H1 (cell line): Measurements from ENCODE around the gene C16orf89. TPM values are rescaled to one million over a fixed set of nuclear protein-coding genes. Genes with fewer than 3 reads are reported as not detected.

ENCODE experiments used
- CTCF ChIA-PET: fragments of 300-600 bp; sonication (Branson Sonifier 250); formaldehyde crosslinking; loops from one replicate; lab custom pipeline; 2021; ENCODE audit not compliant: partially characterized antibody; lab: Charles Lee
- POLR2A ChIA-PET: fragments of 300-600 bp; sonication (Branson Sonifier 250); formaldehyde crosslinking; loops from one replicate; lab custom pipeline; 2021; ENCODE audit warnings: inconsistent platforms; ENCODE audit not compliant: partially characterized antibody; lab: Charles Lee
- DNase-seq, 2 experiments: peaks; one replicate each; pipeline versions ENCODE4 v3.0.0 to v3.0.0-alpha.2; 2010 to 2022; ENCODE audit warnings: low spot score in 2 of 2, low read depth in 1 of 2, mixed read lengths in 1 of 2
- FAIRE-seq: peaks from 2 replicates; lab custom pipeline; 2011; peaks lifted over from hg19 to GRCh38; lab: Jason Lieb, UNC
- H2AFZ ChIP-seq: 2 replicates; pipeline ENCODE4 v1.8.1; 2012; ENCODE audit warnings: low read length, inconsistent platforms
- H2AK5ac ChIP-seq: 2 replicates; pipeline ENCODE4 v1.6.1; 2013; ENCODE audit warnings: low read depth, low read length
- H2BK120ac ChIP-seq: replicated peaks from 2 replicates; pipeline ENCODE3; 2013; ENCODE audit warnings: low read depth, low read length, inconsistent platforms
- H2BK12ac ChIP-seq: 2 replicates; pipeline ENCODE4 v1.6.1; 2013; ENCODE audit warnings: low read depth, low read length
- H2BK15ac ChIP-seq: 2 replicates; pipeline ENCODE4 v1.6.1; 2013; ENCODE audit warnings: low read length
- H2BK20ac ChIP-seq: 2 replicates; pipeline ENCODE4 v1.6.1; 2013; ENCODE audit warnings: low read length
- H2BK5ac ChIP-seq: 2 replicates; pipeline ENCODE4 v1.6.1; 2013; ENCODE audit warnings: low read depth, low read length
- H3K14ac ChIP-seq: 2 replicates; pipeline ENCODE4 v1.6.1; 2013; ENCODE audit warnings: inconsistent platforms; ENCODE audit not compliant: insufficient read length
- H3K18ac ChIP-seq: 2 replicates; pipeline ENCODE4 v1.6.1; 2013; ENCODE audit warnings: low read length; ENCODE audit errors: extremely low read depth
- H3K23ac ChIP-seq: 2 replicates; pipeline ENCODE4 v1.6.1; 2013; ENCODE audit warnings: inconsistent platforms; ENCODE audit not compliant: insufficient read length
- H3K23me2 ChIP-seq: 2 replicates; pipeline ENCODE4 v1.6.1; 2013; ENCODE audit warnings: low read depth, low read length
- H3K27ac ChIP-seq: 2 replicates; pipeline ENCODE4 v1.6.1; 2011; ENCODE audit warnings: low read depth, low read length, inconsistent platforms
- H3K27me3 ChIP-seq, 4 experiments: replicated peaks in 1 of 4; 1 replicate in 1 of 4; 2 replicates in 3 of 4; pipeline versions ENCODE4 v1.6.1 to v1.8.1; 2011 to 2013; ENCODE audit warnings: low read length in 3 of 4, mild to moderate bottlenecking in 3 of 4, inconsistent platforms in 2 of 4, mixed read lengths in 2 of 4, moderate library complexity in 1 of 4; ENCODE audit not compliant: control insufficient read depth in 3 of 4, insufficient read depth in 3 of 4; ENCODE audit errors: extremely low read depth in 1 of 4
- H3K36me3 ChIP-seq, 4 experiments: 2 replicates each; pipeline versions ENCODE4 v1.6.1 to v1.8.1; 2011 to 2013; ENCODE audit warnings: mild to moderate bottlenecking in 4 of 4, low read length in 3 of 4, moderate library complexity in 2 of 4, control low read depth in 1 of 4, inconsistent platforms in 1 of 4; ENCODE audit not compliant: insufficient read depth in 4 of 4, control insufficient read depth in 2 of 4
- H3K4ac ChIP-seq: replicated peaks from 2 replicates; pipeline ENCODE3; 2013; ENCODE audit warnings: low read length, low read depth, mixed read lengths, inconsistent platforms; ENCODE audit not compliant: insufficient read length
- H3K4me1 ChIP-seq, 4 experiments: replicated peaks in 1 of 4; 1 replicate in 1 of 4; 2 replicates in 3 of 4; pipeline versions ENCODE4 v1.6.1 to v1.8.1; 2011 to 2013; ENCODE audit warnings: low read length in 3 of 4, inconsistent platforms in 2 of 4, mixed read lengths in 1 of 4; ENCODE audit not compliant: insufficient read depth in 4 of 4, control insufficient read depth in 3 of 4
- H3K4me2 ChIP-seq, 2 experiments: 2 replicates each; pipeline versions ENCODE4 v1.6.1 to v1.8.1; 2011 to 2013; ENCODE audit warnings: low read depth in 2 of 2, low read length in 2 of 2, control low read depth in 1 of 2, inconsistent platforms in 1 of 2, mild to moderate bottlenecking in 1 of 2; ENCODE audit not compliant: insufficient read depth in 1 of 2
- H3K4me3 ChIP-seq, 4 experiments: fragments of 200-600, 300-600 bp in 1 of 4; sonication (generic), shearing (Covaris generic), sonication (Bioruptor Twin) in 1 of 4; 2 replicates each; pipeline versions ENCODE4 v1.5.1 to v1.8.1; 2011 to 2016; ENCODE audit warnings: low read length in 4 of 4, low read depth in 3 of 4, control low read depth in 2 of 4, inconsistent platforms in 2 of 4, mild to moderate bottlenecking in 2 of 4, mixed read lengths in 1 of 4, moderate library complexity in 1 of 4; ENCODE audit not compliant: insufficient read depth in 2 of 4; ENCODE audit errors: extremely low read depth in 1 of 4
- H3K56ac ChIP-seq: replicated peaks from 2 replicates; pipeline ENCODE3; 2013; ENCODE audit warnings: low read depth, mild to moderate bottlenecking, mixed read lengths, low read length, inconsistent platforms; ENCODE audit not compliant: insufficient read length
- H3K79me1 ChIP-seq: 2 replicates; pipeline ENCODE4 v1.6.1; 2013; ENCODE audit warnings: low read depth, low read length, control low read depth
- H3K79me2 ChIP-seq, 2 experiments: 2 replicates each; pipeline versions ENCODE4 v1.6.1 to v1.8.1; 2012 to 2013; ENCODE audit warnings: low read length in 2 of 2, mild to moderate bottlenecking in 2 of 2, inconsistent platforms in 1 of 2; ENCODE audit not compliant: insufficient read depth in 2 of 2, control insufficient read depth in 1 of 2
- H3K9ac ChIP-seq, 4 experiments: replicated peaks in 1 of 4; 1 replicate in 1 of 4; 2 replicates in 3 of 4; pipeline versions ENCODE4 v1.6.1 to v1.8.1; 2011 to 2013; ENCODE audit warnings: low read depth in 3 of 4, low read length in 3 of 4, control low read depth in 2 of 4, mild to moderate bottlenecking in 2 of 4, moderate library complexity in 2 of 4, inconsistent platforms in 1 of 4; ENCODE audit errors: extremely low read depth in 1 of 4
- H3K9me3 ChIP-seq, 2 experiments: 2 replicates each; pipeline versions ENCODE4 v1.6.1 to v1.8.1; 2012 to 2013; ENCODE audit warnings: mild to moderate bottlenecking in 2 of 2, moderate library complexity in 2 of 2, control low read depth in 1 of 2, inconsistent platforms in 1 of 2, low read depth in 1 of 2, low read length in 1 of 2, mixed read lengths in 1 of 2; ENCODE audit not compliant: insufficient read depth in 2 of 2
- H4K20me1 ChIP-seq, 2 experiments: replicated peaks in 1 of 2; 2 replicates each; pipeline versions ENCODE3 to v1.8.1; 2011 to 2013; ENCODE audit warnings: inconsistent platforms in 2 of 2, low read length in 2 of 2, mild to moderate bottlenecking in 1 of 2; ENCODE audit not compliant: insufficient read depth in 2 of 2, control insufficient read depth in 1 of 2
- H4K5ac ChIP-seq: 2 replicates; pipeline ENCODE4 v1.6.1; 2013; ENCODE audit warnings: low read length, low read depth, mixed read lengths, inconsistent platforms; ENCODE audit not compliant: insufficient read length
- H4K8ac ChIP-seq: 2 replicates; pipeline ENCODE4 v1.8.0; 2013; ENCODE audit warnings: mild to moderate bottlenecking, moderate library complexity, low read length, inconsistent platforms; ENCODE audit not compliant: insufficient read depth; ENCODE audit errors: extremely low read depth
- H4K91ac ChIP-seq: replicated peaks from 2 replicates; pipeline ENCODE3; 2013; ENCODE audit warnings: low read length, mixed read lengths, inconsistent platforms; ENCODE audit not compliant: insufficient read length
- KDM1A ChIP-seq: fragments of 200-600, 300-600 bp; sonication (generic); IDR thresholded peaks from 2 replicates; pipeline ENCODE4 v1.7.1; 2016; ENCODE audit warnings: mild to moderate bottlenecking, low read length, borderline replicate concordance
- NANOG ChIP-seq: IDR thresholded peaks from 2 replicates; pipeline ENCODE4 v1.6.1; 2011; ENCODE audit warnings: low read length, low read depth, mild to moderate bottlenecking, inconsistent platforms; ENCODE audit not compliant: insufficient read depth, poor library complexity, severe bottlenecking
- POU5F1 ChIP-seq: IDR thresholded peaks from 2 replicates; pipeline ENCODE4 v1.6.1; 2011; ENCODE audit warnings: low read depth, mild to moderate bottlenecking, low read length, moderate library complexity
- SIX5 ChIP-seq: IDR thresholded peaks from 2 replicates; pipeline ENCODE4 v1.6.1; 2011; ENCODE audit warnings: mild to moderate bottlenecking, low read depth, low read length
- TCF12 ChIP-seq: IDR thresholded peaks from 2 replicates; pipeline ENCODE4 v1.6.1; 2011; ENCODE audit warnings: low read depth, mild to moderate bottlenecking, low read length
- WGBS, 2 experiments: shearing (Covaris generic) in 1 of 2; methylation state at CpG; one replicate each; pipeline versions ENCODE4 v1.1.6 to v1.1.7; 2013 to 2015; ENCODE audit warnings: low lambda C conversion rate in 2 of 2, mixed read lengths in 2 of 2, inconsistent platforms in 1 of 2, low coverage in 1 of 2, missing lambda C conversion rate in 1 of 2; ENCODE audit not compliant: insufficient replicate concordance in 2 of 2, insufficient coverage in 1 of 2, insufficient read length in 1 of 2; ENCODE audit errors: extremely low coverage in 1 of 2, missing lambda C conversion rate in 1 of 2; 5-methylcytosine and 5-hydroxymethylcytosine counted together
- polyA plus RNA-seq, 7 experiments: library from polyadenylated mRNA; depleted of rRNA in 3 of 7; stranded (reverse) in 5 of 7; unstranded in 2 of 7; fragments of >200 nt in 5 of 7; fragments of 200-250 nt in 2 of 7; gene quantifications; 1 replicate in 5 of 7; 2 replicates in 1 of 7; 4 replicates in 1 of 7; pipeline versions ENCODE4 v1.2.1 to v1.2.3, GENCODE V29; 2011 to 2013; ENCODE audit warnings: missing spikeins in 2 of 7, mixed read lengths in 2 of 7
- total RNA-seq: library from RNA; stranded (reverse); fragmentation: NEBNext Ultra II Directional; extraction: Animal tissue kit (Norgen Biotek cat#: 25700); gene quantifications from 2 replicates; pipeline ENCODE4 v1.2.1, GENCODE V29; 2021
- TF ChIP-seq, protein P1 (sequence below): IDR thresholded peaks from 2 replicates; pipeline ENCODE4 v1.6.1; 2012; ENCODE audit warnings: low read length, inconsistent platforms

C16orf89 gene
- total and polyA plus RNA-seq, 2 of the 8 experiments (the other 6 are each of a cell fraction or from before 2014, with no cell fraction given): 6.7 to 9.9 TPM

DNA sequence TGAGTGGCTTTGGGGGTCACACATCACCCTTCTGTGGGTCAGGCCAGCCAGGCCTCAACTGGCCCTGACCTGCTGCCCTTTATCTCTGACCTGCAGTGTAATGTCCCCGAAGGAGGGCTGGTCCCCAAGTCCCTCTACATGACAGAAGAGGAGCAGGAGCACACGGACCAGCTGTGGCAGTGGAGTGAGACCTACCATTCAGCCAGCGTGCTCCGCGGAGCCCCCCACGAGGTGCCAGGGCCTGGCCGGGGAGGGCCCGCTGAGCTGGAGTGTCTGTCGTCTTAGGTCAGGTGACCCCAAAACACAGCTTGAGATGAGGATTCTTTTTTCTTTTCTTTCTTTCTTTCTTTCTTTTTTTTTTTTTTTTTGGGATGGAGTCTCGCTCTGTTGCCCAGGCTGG lies 58.5 kb downstream of the C16orf89 start:
- Histone ChIP-seq H3K23me2 (no peaks in the 10 kb centered on the region), H3K36me3 (no peaks in the 10 kb centered on the region), H3K27me3 (no peaks in the 10 kb centered on the region), H3K56ac (no peak overlapping the region), H3K14ac (no peak overlapping the region), H3K4me3 (no peak overlapping the region), H2BK20ac (peak overlapping the region; percentile 34; the same call in 1 of the 2 replicates), H2BK12ac (no peak overlapping the region), H3K18ac (no peak overlapping the region), H4K5ac (no peak overlapping the region), H2AK5ac (no peak overlapping the region), H3K4ac (no peak overlapping the region), H3K79me1 (no peaks in the 10 kb centered on the region; the same call in 1 of the 2 replicates), H2BK15ac (no peak overlapping the region), H4K91ac (peak overlapping the region; percentile 40), H2BK5ac (no peak overlapping the region), H2BK120ac (no peak overlapping the region), H2AFZ (no peak overlapping the region), H3K9me3 (no peaks in the 10 kb centered on the region), H4K8ac (no peak overlapping the region), H3K79me2 (no peaks in the 10 kb centered on the region), H3K9ac (no peak overlapping the region), H3K4me1 (peaks cover 0 to 3% (median 0%) of the 10 kb centered on the region in 4 experiments; a peak in 2 of 7 replicates), H3K23ac (no peak overlapping the region), H3K27ac (no peak overlapping the region), H3K4me2 (no peak overlapping the region), H4K20me1 (no peaks in the 10 kb centered on the region)
- no peak for TF ChIP-seq NANOG
- TF ChIP-seq POU5F1: no peak
- TF ChIP-seq TCF12: no peak
- TF ChIP-seq, protein P1, sequence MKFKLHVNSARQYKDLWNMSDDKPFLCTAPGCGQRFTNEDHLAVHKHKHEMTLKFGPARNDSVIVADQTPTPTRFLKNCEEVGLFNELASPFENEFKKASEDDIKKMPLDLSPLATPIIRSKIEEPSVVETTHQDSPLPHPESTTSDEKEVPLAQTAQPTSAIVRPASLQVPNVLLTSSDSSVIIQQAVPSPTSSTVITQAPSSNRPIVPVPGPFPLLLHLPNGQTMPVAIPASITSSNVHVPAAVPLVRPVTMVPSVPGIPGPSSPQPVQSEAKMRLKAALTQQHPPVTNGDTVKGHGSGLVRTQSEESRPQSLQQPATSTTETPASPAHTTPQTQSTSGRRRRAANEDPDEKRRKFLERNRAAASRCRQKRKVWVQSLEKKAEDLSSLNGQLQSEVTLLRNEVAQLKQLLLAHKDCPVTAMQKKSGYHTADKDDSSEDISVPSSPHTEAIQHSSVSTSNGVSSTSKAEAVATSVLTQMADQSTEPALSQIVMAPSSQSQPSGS: no peak
- no peak for TF ChIP-seq KDM1A
- no peak for TF ChIP-seq SIX5
- DNase-seq (no peak), FAIRE-seq (no peak)
- CTCF ChIA-PET: interaction anchor here (1.0 to 1.3 kb wide), 3 partner anchors 18 to 34 kb away, joined by 3 read pairs; no protein-coding TSS in a partner anchor
- WGBS, 2 experiments: 93% methylated on average over 9 of the region's 10 CpGs; no CpG with 5 or more reads in 1 of the 2 experiments
- POLR2A ChIA-PET: no interaction called here
